MM.1S (cell line): Measurements from ENCODE around the gene KCND2.

ENCODE experiments used
- CTCF ChIP-seq: fragments of 300-600 bp; sonication (generic); IDR thresholded peaks from 2 replicates; pipeline ENCODE4 v1.5.1; 2016; ENCODE audit warnings: antibody characterized with exemption, low read length, mixed read lengths
- EZH2 ChIP-seq: fragments of 300-600 bp; sonication (generic); optimal IDR thresholded peaks from 2 replicates; pipeline ENCODE3; 2017; ENCODE audit warnings: low read depth, mild to moderate bottlenecking, antibody characterized with exemption, low read length, mixed read lengths

GRCh38 chr7:120684463-120684862, 411.5 kb downstream of the KCND2 start:
- TF ChIP-seq CTCF: no peak
- no peak for TF ChIP-seq EZH2
